GM12878 (cell line): ENCODE measurements around the gene KIAA1328. TPM values are rescaled to one million over a fixed set of nuclear protein-coding genes. Genes with fewer than 3 reads are reported as not detected.
A peak's percentile ranks its signal among the peaks of the same experiment; 100 is the strongest.

Experiments used
- ATAC-seq: fragments of 200-7000 bp; cut with Tn5 transposase; 3 replicates; pipeline ENCODE4 v1.9.1; 2020; ENCODE audit warnings: mild to moderate bottlenecking, moderate library complexity
- BruUV-seq: library from RNA; stranded (reverse); fragments of 400-500 nt; replicated peaks from 2 replicates; lab custom pipeline; 2021; lab: Mats Ljungman, UMichigan
- CTCF ChIA-PET: fragments of 300-600 bp; sonication (Branson Sonifier 250); formaldehyde crosslinking; extraction: SDS; loops from one replicate; lab custom pipeline; 2021; ENCODE audit warnings: inconsistent platforms; lab: Yijun Ruan, JAX
- POLR2A ChIA-PET: fragments of 350-600 bp; formaldehyde crosslinking; extraction: SDS; loops from one replicate; lab custom pipeline; 2021; ENCODE audit warnings: inconsistent platforms; lab: Charles Lee
- RAD21 ChIA-PET: fragments of 300-600 bp; sonication (Branson Sonifier 250); formaldehyde crosslinking; loops from one replicate; lab custom pipeline; 2023; ENCODE audit warnings: antibody characterized with exemption; ENCODE audit not compliant: unreplicated experiment; lab: Charles Lee
- SMC1A ChIA-PET: fragments of 300-600 bp; sonication (Branson Sonifier 250); formaldehyde crosslinking; loops from one replicate; lab custom pipeline; 2023; ENCODE audit not compliant: unreplicated experiment, uncharacterized antibody; lab: Charles Lee
- DNase-seq: peaks from one replicate; pipeline ENCODE4 v3.0.0-alpha.2; 2011; ENCODE audit warnings: low read depth, low spot score
- FAIRE-seq: peaks from 3 replicates; lab custom pipeline; 2011; peaks lifted over from hg19 to GRCh38; lab: Jason Lieb, UNC
- H2AFZ ChIP-seq: 2 replicates; pipeline ENCODE4 v1.6.0; 2011; ENCODE audit warnings: low read depth, low read length, control low read depth; ENCODE audit not compliant: control insufficient read depth
- H3K27ac ChIP-seq: 2 replicates; pipeline ENCODE4 v1.5.1; 2011; ENCODE audit warnings: control low read depth; ENCODE audit not compliant: control insufficient read depth, insufficient read depth
- H3K27me3 ChIP-seq, 2 experiments: replicated peaks in 1 of 2; 2 replicates each; pipeline versions ENCODE4 v1.6.0 to v1.6.1; 2011; ENCODE audit warnings: low read length in 1 of 2; ENCODE audit not compliant: control insufficient read depth in 2 of 2, insufficient read depth in 2 of 2
- H3K36me3 ChIP-seq, 2 experiments: 2 replicates each; pipeline ENCODE4 v1.5.1; 2011; ENCODE audit warnings: low read length in 1 of 2; ENCODE audit not compliant: control insufficient read depth in 2 of 2, insufficient read depth in 2 of 2
- H3K4me1 ChIP-seq: 2 replicates; pipeline ENCODE4 v1.6.1; 2011; ENCODE audit warnings: mild to moderate bottlenecking, low read length, moderate library complexity, mixed read lengths; ENCODE audit not compliant: control insufficient read depth, insufficient read depth
- H3K4me2 ChIP-seq: 2 replicates; pipeline ENCODE4 v1.6.0; 2011; ENCODE audit warnings: control low read depth; ENCODE audit not compliant: control insufficient read depth, insufficient read depth
- H3K4me3 ChIP-seq: fragments of 200-600 bp; sonication (generic); 2 replicates; pipeline ENCODE4 v1.5.1; 2016
- H3K79me2 ChIP-seq: 2 replicates; pipeline ENCODE4 v1.6.0; 2011; ENCODE audit warnings: low read length; ENCODE audit not compliant: control insufficient read depth, insufficient read depth
- H3K9ac ChIP-seq: 2 replicates; pipeline ENCODE4 v1.8.0; 2011; ENCODE audit warnings: low read length, control low read depth, mixed read lengths; ENCODE audit not compliant: control insufficient read depth, insufficient read depth
- H3K9me3 ChIP-seq: replicated peaks from 3 replicates; pipeline ENCODE4 v1.5.1; 2011; ENCODE audit warnings: mild to moderate bottlenecking, low read length; ENCODE audit not compliant: control insufficient read depth, insufficient read depth
- H4K20me1 ChIP-seq: 2 replicates; pipeline ENCODE4 v1.6.0; 2011; ENCODE audit not compliant: control insufficient read depth, insufficient read depth
- CBFB ChIP-seq: IDR thresholded peaks from 2 replicates; pipeline ENCODE4 v1.6.1; 2016; ENCODE audit warnings: antibody characterized with exemption, low read depth
- CBX5 ChIP-seq: sonication (generic); IDR thresholded peaks from 2 replicates; pipeline ENCODE4 v1.6.1; 2016; ENCODE audit warnings: low read depth, moderate library complexity, mild to moderate bottlenecking, inconsistent platforms
- EP300 ChIP-seq, 2 experiments: fragments of 150-350 bp in 1 of 2; IDR thresholded peaks; 2 replicates each; pipeline ENCODE4 v1.6.1; 2011 to 2012; ENCODE audit warnings: low read depth in 2 of 2, low read length in 2 of 2, borderline replicate concordance in 1 of 2, improper control_type of control experiment in 1 of 2, inconsistent platforms in 1 of 2; ENCODE audit not compliant: control insufficient read depth in 1 of 2
- ESRRA ChIP-seq: IDR thresholded peaks from 2 replicates; pipeline ENCODE4 v1.6.1; 2012; ENCODE audit warnings: mild to moderate bottlenecking, low read length, improper control_type of control experiment
- HDAC6 ChIP-seq: fragments of 200-600 bp; sonication (generic); IDR thresholded peaks from one replicate; pipeline ENCODE4 v1.8.0; 2017; ENCODE audit warnings: antibody characterized with exemption; ENCODE audit not compliant: unreplicated experiment
- IRF4 ChIP-seq: IDR thresholded peaks from 2 replicates; pipeline ENCODE4 v1.6.1; 2011; ENCODE audit warnings: low read depth, low read length
- KDM1A ChIP-seq: fragments of 200-600 bp; sonication (generic); IDR thresholded peaks from 2 replicates; pipeline ENCODE4 v1.6.1; 2016; ENCODE audit warnings: borderline replicate concordance
- YY1 ChIP-seq: IDR thresholded peaks from 2 replicates; pipeline ENCODE4 v1.6.1; 2011; ENCODE audit warnings: low read depth, mild to moderate bottlenecking, low read length
- ZNF24 ChIP-seq: fragments of 450-650 bp; IDR thresholded peaks from 2 replicates; pipeline ENCODE4 v1.6.1; 2017; ENCODE audit warnings: antibody characterized with exemption, mild to moderate bottlenecking
- ZNF384 ChIP-seq: IDR thresholded peaks from 2 replicates; pipeline ENCODE4 v1.6.1; 2012; ENCODE audit warnings: low read depth, mild to moderate bottlenecking, low read length, improper control_type of control experiment, borderline replicate concordance
- WGBS: methylation state at CpG from one replicate; pipeline ENCODE4 v1.1.6; 2016; ENCODE audit warnings: low lambda C conversion rate; ENCODE audit not compliant: insufficient replicate concordance, insufficient coverage; ENCODE audit errors: missing lambda C conversion rate; 5-methylcytosine and 5-hydroxymethylcytosine counted together
- in situ Hi-C: fragments of 300-500 bp; cut with MboI; formaldehyde crosslinking; loops from 9 replicates; pipeline ENCODE4 v1.14.3; 2018; ENCODE audit warnings: mixed read lengths
- intact Hi-C: fragments of 100-400 bp; cut with micrococcal nuclease; formaldehyde crosslinking; loops from one replicate; pipeline ENCODE4 v1.14.2; 2022; ENCODE audit not compliant: unreplicated experiment
- polyA plus RNA-seq, 11 experiments: library from polyadenylated mRNA; depleted of rRNA in 4 of 11; unstranded in 6 of 11; stranded (reverse) in 5 of 11; fragments of >200 nt; fragmentation: Nextera tagmentation in 4 of 11; fragmentation: Illumina TruSeq in 1 of 11; extraction: Ambion mirVana in 4 of 11; extraction: Trizol in 1 of 11; gene quantifications; 1 replicate in 1 of 11; 2 replicates in 10 of 11; pipeline versions ENCODE4 v1.2.1 to v1.2.3, GENCODE V29; 2011 to 2016; ENCODE audit warnings: inconsistent platforms in 2 of 11, missing spikeins in 2 of 11, low read depth in 1 of 11
- total RNA-seq, 4 experiments: library from RNA; depleted of rRNA in 3 of 4; stranded (reverse); fragments of >200 nt in 3 of 4; fragmentation: Illumina TruSeq in 1 of 4; extraction: Trizol in 1 of 4; gene quantifications; 2 replicates each; pipeline versions ENCODE4 v1.2.1 to v1.2.3, GENCODE V29; 2013 to 2021
- TF ChIP-seq, protein P1 (sequence below): fragments of 450-650 bp; conservative IDR thresholded peaks from 2 replicates; pipeline ENCODE4 v1.6.1; 2017; ENCODE audit warnings: mild to moderate bottlenecking, moderate library complexity
- TF ChIP-seq, protein P2 (sequence below): fragments of 450-650 bp; IDR thresholded peaks from 2 replicates; pipeline ENCODE4 v1.6.1; 2017; ENCODE audit warnings: mild to moderate bottlenecking, moderate library complexity

Gene KIAA1328
- total and polyA plus RNA-seq, 10 of the 15 experiments (the other 5 are each of a cell fraction or from before 2014, with no cell fraction given) = 3.1 to 7.1 (median 4.6) TPM

GRCh38 chr18:37042381-37042780, 213.5 kb downstream of the KIAA1328 start:
- Histone ChIP-seq H3K36me3 (no peaks in the 10 kb centered on the region), H3K9ac (no peak overlapping the region), H3K27ac (no peak overlapping the region), H3K27me3 (no peaks in the 10 kb centered on the region), H3K4me3 (no peak overlapping the region), H4K20me1 (no peaks in the 10 kb centered on the region), H2AFZ (no peak overlapping the region), H3K4me2 (no peak overlapping the region), H3K9me3 (no peaks in the 10 kb centered on the region; the same call in 1 of the 3 replicates), H3K79me2 (no peaks in the 10 kb centered on the region), H3K4me1 (no peaks in the 10 kb centered on the region)
- SMC1A ChIA-PET = no interaction called here
- intact Hi-C loops (no loop called here), in situ Hi-C loops (no loop called here)
- CTCF ChIA-PET = no interaction called here
- FAIRE-seq (no peak), ATAC-seq (no peak), DNase-seq (no peak)
- peak; percentile 87 for TF ChIP-seq CBX5
- TF ChIP-seq, protein P1, sequence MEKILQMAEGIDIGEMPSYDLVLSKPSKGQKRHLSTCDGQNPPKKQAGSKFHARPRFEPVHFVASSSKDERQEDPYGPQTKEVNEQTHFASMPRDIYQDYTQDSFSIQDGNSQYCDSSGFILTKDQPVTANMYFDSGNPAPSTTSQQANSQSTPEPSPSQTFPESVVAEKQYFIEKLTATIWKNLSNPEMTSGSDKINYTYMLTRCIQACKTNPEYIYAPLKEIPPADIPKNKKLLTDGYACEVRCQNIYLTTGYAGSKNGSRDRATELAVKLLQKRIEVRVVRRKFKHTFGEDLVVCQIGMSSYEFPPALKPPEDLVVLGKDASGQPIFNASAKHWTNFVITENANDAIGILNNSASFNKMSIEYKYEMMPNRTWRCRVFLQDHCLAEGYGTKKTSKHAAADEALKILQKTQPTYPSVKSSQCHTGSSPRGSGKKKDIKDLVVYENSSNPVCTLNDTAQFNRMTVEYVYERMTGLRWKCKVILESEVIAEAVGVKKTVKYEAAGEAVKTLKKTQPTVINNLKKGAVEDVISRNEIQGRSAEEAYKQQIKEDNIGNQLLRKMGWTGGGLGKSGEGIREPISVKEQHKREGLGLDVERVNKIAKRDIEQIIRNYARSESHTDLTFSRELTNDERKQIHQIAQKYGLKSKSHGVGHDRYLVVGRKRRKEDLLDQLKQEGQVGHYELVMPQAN = no peak
- WGBS = 97% methylated on average over 2 of the region's 2 CpGs
- BruUV-seq = no TSS peak
- POLR2A ChIA-PET = no interaction called here
- RAD21 ChIA-PET = no interaction called here

GRCh38 chr18:37055137-37055802, 226.3 kb downstream of the KIAA1328 start:
- Histone ChIP-seq H4K20me1 (no peaks in the 10 kb centered on the region), H3K9ac (no peak overlapping the region), H3K4me1 (no peaks in the 10 kb centered on the region), H3K4me2 (no peak overlapping the region), H3K36me3 (no peaks in the 10 kb centered on the region), H2AFZ (no peak overlapping the region), H3K9me3 (no peaks in the 10 kb centered on the region), H3K4me3 (no peak overlapping the region), H3K79me2 (no peaks in the 10 kb centered on the region), H3K27me3 (no peaks in the 10 kb centered on the region), H3K27ac (no peak overlapping the region)
- intact Hi-C loops = no loop called here
- no TSS peak for BruUV-seq
- SMC1A ChIA-PET = interaction anchor here (1.0 kb wide), 1 partner anchor 9 kb away, joined by 3 read pairs; no protein-coding TSS in a partner anchor
- CTCF ChIA-PET = no interaction called here
- ATAC-seq (no peak), DNase-seq (no peak), FAIRE-seq (no peak)
- RAD21 ChIA-PET = no interaction called here
- WGBS = 50% methylated on average over 3 of the region's 3 CpGs
- in situ Hi-C loops = no loop called here
- POLR2A ChIA-PET = no interaction called here
- no peak for TF ChIP-seq CBFB
- no peak for TF ChIP-seq YY1
- no peak for TF ChIP-seq ZNF24
- TF ChIP-seq ESRRA = no peak
- TF ChIP-seq IRF4 = no peak
- TF ChIP-seq EP300 (IDR thresholded peaks at IDR 0.05; ENCODE audit: borderline replicate concordance in 1 of 2, control insufficient read depth in 1 of 2, low read depth in 2 of 2, low read length in 2 of 2) = no peak
- no peak for TF ChIP-seq KDM1A
- TF ChIP-seq ZNF384 = no peak
- TF ChIP-seq HDAC6 = no peak
- TF ChIP-seq, protein P2, sequence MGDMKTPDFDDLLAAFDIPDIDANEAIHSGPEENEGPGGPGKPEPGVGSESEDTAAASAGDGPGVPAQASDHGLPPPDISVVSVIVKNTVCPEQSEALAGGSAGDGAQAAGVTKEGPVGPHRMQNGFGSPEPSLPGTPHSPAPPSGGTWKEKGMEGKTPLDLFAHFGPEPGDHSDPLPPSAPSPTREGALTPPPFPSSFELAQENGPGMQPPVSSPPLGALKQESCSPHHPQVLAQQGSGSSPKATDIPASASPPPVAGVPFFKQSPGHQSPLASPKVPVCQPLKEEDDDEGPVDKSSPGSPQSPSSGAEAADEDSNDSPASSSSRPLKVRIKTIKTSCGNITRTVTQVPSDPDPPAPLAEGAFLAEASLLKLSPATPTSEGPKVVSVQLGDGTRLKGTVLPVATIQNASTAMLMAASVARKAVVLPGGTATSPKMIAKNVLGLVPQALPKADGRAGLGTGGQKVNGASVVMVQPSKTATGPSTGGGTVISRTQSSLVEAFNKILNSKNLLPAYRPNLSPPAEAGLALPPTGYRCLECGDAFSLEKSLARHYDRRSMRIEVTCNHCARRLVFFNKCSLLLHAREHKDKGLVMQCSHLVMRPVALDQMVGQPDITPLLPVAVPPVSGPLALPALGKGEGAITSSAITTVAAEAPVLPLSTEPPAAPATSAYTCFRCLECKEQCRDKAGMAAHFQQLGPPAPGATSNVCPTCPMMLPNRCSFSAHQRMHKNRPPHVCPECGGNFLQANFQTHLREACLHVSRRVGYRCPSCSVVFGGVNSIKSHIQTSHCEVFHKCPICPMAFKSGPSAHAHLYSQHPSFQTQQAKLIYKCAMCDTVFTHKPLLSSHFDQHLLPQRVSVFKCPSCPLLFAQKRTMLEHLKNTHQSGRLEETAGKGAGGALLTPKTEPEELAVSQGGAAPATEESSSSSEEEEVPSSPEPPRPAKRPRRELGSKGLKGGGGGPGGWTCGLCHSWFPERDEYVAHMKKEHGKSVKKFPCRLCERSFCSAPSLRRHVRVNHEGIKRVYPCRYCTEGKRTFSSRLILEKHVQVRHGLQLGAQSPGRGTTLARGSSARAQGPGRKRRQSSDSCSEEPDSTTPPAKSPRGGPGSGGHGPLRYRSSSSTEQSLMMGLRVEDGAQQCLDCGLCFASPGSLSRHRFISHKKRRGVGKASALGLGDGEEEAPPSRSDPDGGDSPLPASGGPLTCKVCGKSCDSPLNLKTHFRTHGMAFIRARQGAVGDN = no peak
